ENCODE measurements around the gene TKT.

DNA sequence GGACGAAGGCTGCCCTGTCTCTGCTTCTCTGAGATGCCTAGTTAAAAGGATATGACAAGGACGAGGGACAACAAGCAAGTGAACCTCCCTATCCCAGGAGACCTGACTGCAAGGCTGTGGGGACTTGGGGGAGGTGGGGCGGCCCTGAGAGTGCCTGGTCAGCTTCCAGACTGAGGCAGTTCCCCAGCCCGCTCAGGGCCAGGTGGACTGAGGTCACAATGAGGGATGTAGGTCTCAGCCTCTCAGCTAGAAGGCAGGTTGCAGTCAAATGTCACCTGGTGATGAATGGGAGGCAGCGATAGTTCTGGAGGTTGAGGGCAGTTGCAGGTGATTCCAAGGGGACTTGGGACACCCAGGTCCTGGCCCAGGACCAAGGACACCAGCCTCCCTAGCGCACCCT, 30.6 kb downstream of the TKT start:
- TF ChIP-seq EGR1 (IDR thresholded peaks at IDR 0.05; ENCODE audit: borderline replicate concordance, low read depth, low read length) (no peak), RAD21 (IDR thresholded peaks at IDR 0.05 in 1 of 2, conservative IDR thresholded peaks at IDR 0.05 in 1 of 2; ENCODE audit: low read depth in 2 of 2, low read length in 2 of 2) (no peak), POLR2A (IDR thresholded peaks at IDR 0.05; ENCODE audit: control extremely low read depth in 1 of 2, low read depth in 2 of 2, low read length in 2 of 2) (no peak), CHD1 (IDR thresholded peaks at IDR 0.05; ENCODE audit: low read depth, low read length) (no peak), TAF1 (IDR thresholded peaks at IDR 0.05; ENCODE audit: low read depth, low read length) (no peak), SIN3A (conservative IDR thresholded peaks at IDR 0.05 in 1 of 2, IDR thresholded peaks at IDR 0.05 in 1 of 2; ENCODE audit: low read depth in 1 of 2, low read length in 2 of 2) (no peak), EZH2 (IDR thresholded peaks at IDR 0.05; ENCODE audit: low read depth, low read length, severe bottlenecking) (no peak), JUND (IDR thresholded peaks at IDR 0.05; ENCODE audit: low read length) (no peak), SP1 (IDR thresholded peaks at IDR 0.05; ENCODE audit: low read depth, low read length) (no peak), FOSL1 (IDR thresholded peaks at IDR 0.05; ENCODE audit: insufficient read depth, low read depth, low read length) (no peak), ZNF274 (IDR thresholded peaks at IDR 0.05; ENCODE audit: borderline replicate concordance, extremely low read depth, low read length) (no peak)
- TF ChIP-seq, protein P1, sequence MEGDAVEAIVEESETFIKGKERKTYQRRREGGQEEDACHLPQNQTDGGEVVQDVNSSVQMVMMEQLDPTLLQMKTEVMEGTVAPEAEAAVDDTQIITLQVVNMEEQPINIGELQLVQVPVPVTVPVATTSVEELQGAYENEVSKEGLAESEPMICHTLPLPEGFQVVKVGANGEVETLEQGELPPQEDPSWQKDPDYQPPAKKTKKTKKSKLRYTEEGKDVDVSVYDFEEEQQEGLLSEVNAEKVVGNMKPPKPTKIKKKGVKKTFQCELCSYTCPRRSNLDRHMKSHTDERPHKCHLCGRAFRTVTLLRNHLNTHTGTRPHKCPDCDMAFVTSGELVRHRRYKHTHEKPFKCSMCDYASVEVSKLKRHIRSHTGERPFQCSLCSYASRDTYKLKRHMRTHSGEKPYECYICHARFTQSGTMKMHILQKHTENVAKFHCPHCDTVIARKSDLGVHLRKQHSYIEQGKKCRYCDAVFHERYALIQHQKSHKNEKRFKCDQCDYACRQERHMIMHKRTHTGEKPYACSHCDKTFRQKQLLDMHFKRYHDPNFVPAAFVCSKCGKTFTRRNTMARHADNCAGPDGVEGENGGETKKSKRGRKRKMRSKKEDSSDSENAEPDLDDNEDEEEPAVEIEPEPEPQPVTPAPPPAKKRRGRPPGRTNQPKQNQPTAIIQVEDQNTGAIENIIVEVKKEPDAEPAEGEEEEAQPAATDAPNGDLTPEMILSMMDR (IDR thresholded peaks at IDR 0.05; ENCODE audit: control extremely low read depth in 1 of 3, insufficient read depth in 1 of 3, low read depth in 1 of 3, low read length in 3 of 3), result no peak
- TF ChIP-seq, protein P2, sequence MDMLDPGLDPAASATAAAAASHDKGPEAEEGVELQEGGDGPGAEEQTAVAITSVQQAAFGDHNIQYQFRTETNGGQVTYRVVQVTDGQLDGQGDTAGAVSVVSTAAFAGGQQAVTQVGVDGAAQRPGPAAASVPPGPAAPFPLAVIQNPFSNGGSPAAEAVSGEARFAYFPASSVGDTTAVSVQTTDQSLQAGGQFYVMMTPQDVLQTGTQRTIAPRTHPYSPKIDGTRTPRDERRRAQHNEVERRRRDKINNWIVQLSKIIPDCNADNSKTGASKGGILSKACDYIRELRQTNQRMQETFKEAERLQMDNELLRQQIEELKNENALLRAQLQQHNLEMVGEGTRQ (IDR thresholded peaks at IDR 0.05; ENCODE audit: low read length), result no peak

All from H1 (cell line).